SHP77 (cell line): ENCODE measurements around the gene TUBD1.
"Not testable (repeated sequence)": the region's sequence is repeated elsewhere in the genome, so short reads cannot be mapped to it uniquely, and the experiment has no call there.

Experiments used
- DNase-seq, 2 experiments: peaks; one replicate each; lab custom pipeline; 2025; lab: John Stamatoyannopoulos, UW

Gene TUBD1

GRCh38 chr17:59892924-59893675, at the start of gene TUBD1, which contains the start of gene RPS6KB1:
TUBD1 (minus strand) TSS chr17:59892943; CDS start chr17:59891002, 1,941 bp downstream.
RPS6KB1 (plus strand) TSS chr17:59893121; CDS start chr17:59893185, 64 bp downstream.
- peak; percentile 95 to 98 for DNase-seq

- DNase-seq = no peak
These were observed 48.4 kb upstream of the TUBD1 start for GRCh38 chr17:59941131-59941530.

GRCh38 chr17:59940697-59941096, 48.0 kb upstream of the TUBD1 start:
- DNase-seq = not testable (repeated sequence)

GRCh38 chr17:59933317-59933716, 40.6 kb upstream of the TUBD1 start:
- not testable (repeated sequence) for DNase-seq

- DNase-seq = not testable (repeated sequence)
These were observed 38.0 kb upstream of the TUBD1 start for GRCh38 chr17:59930768-59931167.

GRCh38 chr17:59930121-59930520, 37.4 kb upstream of the TUBD1 start:
- DNase-seq = not testable (repeated sequence)

GRCh38 chr17:59920637-59921036, 27.9 kb upstream of the TUBD1 start:
- not testable (repeated sequence) for DNase-seq

GRCh38 chr17:59916446-59916845, 23.7 kb upstream of the TUBD1 start:
- no peak for DNase-seq

- DNase-seq = peak; percentile 0 to 11
These were observed 21.6 kb upstream of the TUBD1 start for GRCh38 chr17:59914274-59914854.

- DNase-seq = no peak
These were observed 14.7 kb upstream of the TUBD1 start for GRCh38 chr17:59907467-59907866.

- no peak for DNase-seq
These were observed 10.7 kb upstream of the TUBD1 start for GRCh38 chr17:59903455-59903854.

GRCh38 chr17:59901604-59902003, 8.9 kb upstream of the TUBD1 start:
- no peak for DNase-seq

- no peak for DNase-seq
These were observed 6.4 kb upstream of the TUBD1 start for GRCh38 chr17:59899099-59899498.

GRCh38 chr17:59897090-59897489, 4.3 kb upstream of the TUBD1 start:
- no peak for DNase-seq

GRCh38 chr17:59893676-59894100, 945 bp upstream of the TUBD1 start:
- DNase-seq = peak in 1 of 2 experiments; percentile 19

- DNase-seq = no peak
These were observed 356 bp downstream of the TUBD1 start for GRCh38 chr17:59892251-59892923.

- no peak for DNase-seq
These were observed 2.0 kb downstream of the TUBD1 start for GRCh38 chr17:59890720-59891119.

GRCh38 chr17:59888145-59888750, 4.5 kb downstream of the TUBD1 start:
- no peak for DNase-seq

- no peak for DNase-seq
These were observed 7.9 kb downstream of the TUBD1 start for GRCh38 chr17:59884861-59885260.

- DNase-seq = no peak
These were observed 14.1 kb downstream of the TUBD1 start for GRCh38 chr17:59878624-59879023.

GRCh38 chr17:59877965-59878364, 14.8 kb downstream of the TUBD1 start:
- no peak for DNase-seq

- no peak for DNase-seq
These were observed 16.6 kb downstream of the TUBD1 start for GRCh38 chr17:59876107-59876506.
